Stomach (tissue), 9 donors: ENCODE measurements around the gene USP37. TPM values are rescaled to one million over a fixed set of nuclear protein-coding genes. Genes with fewer than 3 reads are reported as not detected.
"Not testable (repeated sequence)": the region's sequence is repeated elsewhere in the genome, so short reads cannot be mapped to it uniquely, and the experiment has no call there.

Experiments
- DNase-seq, 2 donors: peaks; one replicate each; pipeline versions ENCODE4 v3.0.0 to v3.0.0-alpha.2; 2013 to 2019
- H3K27ac ChIP-seq, 5 donors: fragments of 200-600 bp in 4 of 5; sonication (generic) in 4 of 5; one replicate each; pipeline ENCODE4 v1.5.1; 2013 to 2019; ENCODE audit warnings: mild to moderate bottlenecking in 1 of 5, moderate library complexity in 1 of 5
- H3K27me3 ChIP-seq, 3 donors: fragments of 200-600 bp; sonication (generic); one replicate each; pipeline ENCODE4 v1.5.1; 2017 to 2019; ENCODE audit warnings: mixed run types in 1 of 3
- H3K36me3 ChIP-seq, 4 donors: fragments of 200-600 bp; sonication (generic); 1 replicate in 3 of 4; 2 replicates in 1 of 4; pipeline ENCODE4 v1.5.1; 2016 to 2019
- H3K4me1 ChIP-seq, 4 donors: fragments of 200-600 bp; sonication (generic); one replicate each; pipeline ENCODE4 v1.5.1; 2016 to 2019
- H3K4me3 ChIP-seq, 4 donors: fragments of 200-600 bp; sonication (generic) in 3 of 4; one replicate each; pipeline ENCODE4 v1.5.1; 2016 to 2019; ENCODE audit warnings: mild to moderate bottlenecking in 1 of 4
- H3K9me3 ChIP-seq, 4 donors: fragments of 200-600 bp; sonication (generic); one replicate each; pipeline ENCODE4 v1.5.1; 2016 to 2019
- EP300 ChIP-seq: sonication (generic); formaldehyde crosslinking; IDR thresholded peaks from one replicate; pipeline ENCODE4 v1.6.1; 2017; ENCODE audit warnings: antibody characterized with exemption
- POLR2A ChIP-seq, 4 donors: fragments of 450-650 bp; IDR thresholded peaks; one replicate each; pipeline ENCODE4 v1.6.1; 2016; ENCODE audit warnings: antibody characterized with exemption in 4 of 4, control low read depth in 2 of 4, mild to moderate bottlenecking in 1 of 4, moderate library complexity in 1 of 4
- POLR2AphosphoS5 ChIP-seq, 3 donors: sonication (generic); formaldehyde crosslinking; IDR thresholded peaks; one replicate each; pipeline ENCODE4 v1.6.1; 2016; ENCODE audit warnings: antibody characterized with exemption in 3 of 3
- WGBS, 5 donors: extraction: QIAGEN DNeasy Blood & Tissue Kit in 3 of 5; methylation state at CpG; one replicate each; pipeline versions ENCODE4 v1.1.5 to v1.1.7; 2013 to 2018; 5-methylcytosine and 5-hydroxymethylcytosine counted together
- intact Hi-C: fragments of 100-400 bp; cut with DNase I; formaldehyde crosslinking; loops from one replicate; pipeline ENCODE4 v1.15.1; 2023; ENCODE audit warnings: low total_unique reads
- polyA plus RNA-seq, 3 donors: library from polyadenylated mRNA; stranded (reverse); fragments of 200-250 nt; gene quantifications; one replicate each; pipeline ENCODE4 v1.2.3, GENCODE V29; 2013
- total RNA-seq, 5 donors: library from RNA; depleted of rRNA; stranded (reverse); fragments of >200 nt; gene quantifications; one replicate each; pipeline versions ENCODE4 v1.1.0 to v1.2.3, GENCODE V29; 2014 to 2016
- TF ChIP-seq, protein P1 (sequence below), 7 experiments: fragments of 450-650 bp in 4 of 7; fragments of 200-600 bp in 3 of 7; sonication (generic) in 3 of 7; IDR thresholded peaks; one replicate each; pipeline ENCODE4 v1.5.1; 2016 to 2019; ENCODE audit warnings: antibody characterized with exemption in 7 of 7, control low read depth in 2 of 7, mild to moderate bottlenecking in 1 of 7
- donor health status: healthy with polysubstance abuse.
- donor health status: Bipolar disorder and iron deficiency.
- donor health status: healthy.

Gene USP37
- total and polyA plus RNA-seq, 8 donors = 1.6 to 81.4 (median 5.2) TPM

DNA sequence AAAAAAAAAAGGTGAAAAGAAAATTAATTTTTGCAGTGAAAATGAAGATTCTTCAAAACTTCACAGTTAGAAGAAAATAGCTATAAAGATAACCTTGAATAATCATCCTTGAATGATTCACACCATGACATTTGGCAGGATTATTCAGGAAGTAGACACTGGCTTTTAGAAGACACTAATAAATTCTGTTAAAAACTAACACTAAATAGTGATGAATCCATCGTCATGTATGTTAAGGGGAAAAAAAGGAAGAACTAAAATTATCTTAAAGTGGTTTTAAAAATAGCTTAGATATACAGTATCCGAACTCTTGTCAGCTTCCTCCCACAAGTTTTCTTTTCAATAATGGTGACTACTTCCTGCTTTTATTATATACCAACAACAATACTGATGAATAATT, 10.2 kb downstream of the USP37 start:
- TF ChIP-seq EP300 (no peak), POLR2AphosphoS5 (IDR thresholded peaks at IDR 0.05) (no peak), POLR2A (IDR thresholded peaks at IDR 0.05) (no peak)
- TF ChIP-seq, protein P1, sequence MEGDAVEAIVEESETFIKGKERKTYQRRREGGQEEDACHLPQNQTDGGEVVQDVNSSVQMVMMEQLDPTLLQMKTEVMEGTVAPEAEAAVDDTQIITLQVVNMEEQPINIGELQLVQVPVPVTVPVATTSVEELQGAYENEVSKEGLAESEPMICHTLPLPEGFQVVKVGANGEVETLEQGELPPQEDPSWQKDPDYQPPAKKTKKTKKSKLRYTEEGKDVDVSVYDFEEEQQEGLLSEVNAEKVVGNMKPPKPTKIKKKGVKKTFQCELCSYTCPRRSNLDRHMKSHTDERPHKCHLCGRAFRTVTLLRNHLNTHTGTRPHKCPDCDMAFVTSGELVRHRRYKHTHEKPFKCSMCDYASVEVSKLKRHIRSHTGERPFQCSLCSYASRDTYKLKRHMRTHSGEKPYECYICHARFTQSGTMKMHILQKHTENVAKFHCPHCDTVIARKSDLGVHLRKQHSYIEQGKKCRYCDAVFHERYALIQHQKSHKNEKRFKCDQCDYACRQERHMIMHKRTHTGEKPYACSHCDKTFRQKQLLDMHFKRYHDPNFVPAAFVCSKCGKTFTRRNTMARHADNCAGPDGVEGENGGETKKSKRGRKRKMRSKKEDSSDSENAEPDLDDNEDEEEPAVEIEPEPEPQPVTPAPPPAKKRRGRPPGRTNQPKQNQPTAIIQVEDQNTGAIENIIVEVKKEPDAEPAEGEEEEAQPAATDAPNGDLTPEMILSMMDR (IDR thresholded peaks at IDR 0.05) = no peak
- Histone ChIP-seq H3K36me3 (peaks cover 18 to 89% (median 83%) of the 10 kb centered on the region in 4 donors), H3K27me3 (no peaks in the 10 kb centered on the region), H3K4me3 (no peak overlapping the region), H3K9me3 (no peaks in the 10 kb centered on the region), H3K27ac (no peak overlapping the region), H3K4me1 (no peaks in the 10 kb centered on the region)
- no peak for DNase-seq
- intact Hi-C loops = no loop called here
- 55 to 75% (median 65%) methylated on average over 2 of the region's 2 CpGs for WGBS, 5 donors

DNA sequence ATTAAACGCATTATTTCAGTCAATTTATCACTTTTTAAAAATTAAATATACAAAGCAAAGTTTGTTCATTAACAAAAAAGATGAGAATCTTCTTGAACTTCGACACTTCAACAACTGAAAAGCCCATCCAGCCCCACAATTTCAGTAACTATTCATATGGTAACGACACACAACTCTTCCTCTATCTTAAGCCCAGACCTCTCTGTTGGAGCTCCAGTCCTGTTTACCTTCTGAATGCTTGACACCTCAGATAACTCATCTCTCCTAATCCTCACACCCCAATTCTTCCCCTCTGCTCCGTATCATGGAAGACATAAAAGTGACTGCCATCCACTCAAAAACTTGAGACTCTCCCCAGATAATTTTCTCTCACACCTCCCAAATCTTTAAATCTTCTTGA, 12.6 kb downstream of the USP37 start:
- intact Hi-C loops = no loop called here
- H3K27ac ChIP-seq = no peak overlapping the region
- H3K36me3 ChIP-seq = peaks cover 25 to 88% (median 84%) of the 10 kb centered on the region in 4 donors
- H3K27me3 ChIP-seq = no peaks in the 10 kb centered on the region
- WGBS, 5 donors = 83 to 90% (median 87%) methylated on average over 4 of the region's 4 CpGs
- H3K4me1 ChIP-seq = no peaks in the 10 kb centered on the region
- H3K9me3 ChIP-seq = no peaks in the 10 kb centered on the region
- H3K4me3 ChIP-seq = no peak overlapping the region
- TF ChIP-seq POLR2AphosphoS5 (IDR thresholded peaks at IDR 0.05) (no peak), POLR2A (IDR thresholded peaks at IDR 0.05) (no peak), EP300 (no peak)
- TF ChIP-seq, protein P1 (IDR thresholded peaks at IDR 0.05) = no peak
- DNase-seq = no peak

DNA sequence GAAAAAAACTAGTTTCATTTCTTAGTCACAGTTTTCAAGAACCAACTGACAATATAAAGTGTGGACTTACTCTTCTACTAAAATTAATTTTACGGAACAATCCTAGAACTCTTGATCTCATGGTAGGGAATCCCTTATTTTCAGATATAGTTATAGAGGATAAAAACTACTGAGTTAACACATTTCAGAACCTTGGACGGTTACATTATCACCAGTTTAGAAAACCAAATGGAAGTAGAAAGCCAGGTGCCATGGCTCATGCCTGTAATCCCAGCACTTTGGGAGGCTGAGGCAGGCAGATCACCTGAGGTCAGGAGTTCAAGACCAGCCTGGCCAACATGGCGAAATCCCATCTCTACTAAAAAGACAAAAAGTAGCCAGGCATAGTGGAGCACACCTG, 13.9 kb downstream of the USP37 start:
- 91 to 99% (median 98%) methylated on average over 3 of the region's 3 CpGs for WGBS, 5 donors
- intact Hi-C loops, H3K4me1 ChIP-seq, DNase-seq, H3K9me3 ChIP-seq, H3K27me3 ChIP-seq, H3K27ac ChIP-seq, H3K4me3 ChIP-seq: not testable (repeated sequence)
- H3K36me3 ChIP-seq = peaks cover 23 to 88% (median 78%) of the 10 kb centered on the region in 4 donors

DNA sequence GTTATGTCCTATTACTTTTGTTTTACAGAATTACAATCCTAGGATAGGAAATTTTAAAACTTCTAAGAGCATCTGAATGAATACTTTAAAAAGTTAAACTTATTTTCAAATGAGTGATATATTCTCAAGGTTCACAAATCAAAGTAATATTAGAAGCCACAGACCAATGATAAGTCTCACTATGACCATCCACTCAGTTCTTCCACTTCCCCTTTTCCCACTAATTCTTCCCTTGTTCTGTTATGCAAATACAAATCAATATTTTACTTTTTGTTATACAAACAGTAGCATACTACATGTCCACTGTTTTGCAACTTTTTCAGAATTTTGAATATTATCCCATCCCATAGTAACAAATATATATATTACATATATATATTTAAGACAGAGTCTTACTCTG, 20.2 kb downstream of the USP37 start:
- no peaks in the 10 kb centered on the region for H3K27me3 ChIP-seq
- DNase-seq = no peak

DNA sequence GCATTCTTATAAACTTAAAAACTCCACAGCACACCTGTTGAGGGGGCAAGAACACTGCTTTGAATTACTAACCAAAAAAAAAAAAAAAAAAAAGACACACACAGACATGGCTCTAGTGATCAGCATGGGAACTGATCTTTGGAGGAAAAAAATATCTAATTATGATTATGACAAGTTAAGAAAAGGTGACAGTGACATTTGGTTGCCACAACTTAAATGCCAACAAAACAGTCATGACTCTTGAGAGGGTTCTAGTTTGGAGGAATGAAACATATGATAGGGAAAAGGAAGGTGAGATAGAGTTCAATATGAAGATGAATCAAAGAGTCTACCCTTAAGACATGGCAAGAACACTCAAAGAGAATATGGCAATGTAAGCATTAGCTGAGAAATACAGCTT, 20.6 kb downstream of the USP37 start:
- no peaks in the 10 kb centered on the region for H3K27me3 ChIP-seq
- H3K4me1 ChIP-seq = no peaks in the 10 kb centered on the region
- no peaks in the 10 kb centered on the region for H3K9me3 ChIP-seq
- TF ChIP-seq, protein P1 (IDR thresholded peaks at IDR 0.05) = no peak
- TF ChIP-seq EP300 (no peak), POLR2A (IDR thresholded peaks at IDR 0.05) (no peak)
- no peak overlapping the region for H3K27ac ChIP-seq
- intact Hi-C loops = no loop called here
- H3K36me3 ChIP-seq = peaks cover 38 to 96% (median 90%) of the 10 kb centered on the region in 4 donors
- DNase-seq = no peak
- no peak overlapping the region for H3K4me3 ChIP-seq

More for the DNA sequence above, 20.2 kb downstream of the USP37 start:
- Histone ChIP-seq H3K4me3 (no peak overlapping the region), H3K27ac (no peak overlapping the region), H3K36me3 (peaks cover 39 to 96% (median 90%) of the 10 kb centered on the region in 4 donors), H3K4me1 (no peaks in the 10 kb centered on the region), H3K9me3 (no peaks in the 10 kb centered on the region)
- TF ChIP-seq EP300 (no peak), POLR2AphosphoS5 (IDR thresholded peaks at IDR 0.05) (no peak), POLR2A (IDR thresholded peaks at IDR 0.05) (no peak)
- TF ChIP-seq, protein P1 (IDR thresholded peaks at IDR 0.05) = no peak
- intact Hi-C loops = no loop called here
